Stimulated activated CD8-positive, alpha-beta memory T cell treated with anti-CD3 and anti-CD28 coated beads, Interleukin-7, amount 100 ng/mL, for 4 hours (primary cell): ENCODE measurements around the gene DCAF12.

Experiments
- DNase-seq, 2 donors: peaks; one replicate each; pipeline ENCODE4 v3.0.0-alpha.2; 2020; ENCODE audit warnings: low read depth in 2 of 2

DCAF12 gene

DNA sequence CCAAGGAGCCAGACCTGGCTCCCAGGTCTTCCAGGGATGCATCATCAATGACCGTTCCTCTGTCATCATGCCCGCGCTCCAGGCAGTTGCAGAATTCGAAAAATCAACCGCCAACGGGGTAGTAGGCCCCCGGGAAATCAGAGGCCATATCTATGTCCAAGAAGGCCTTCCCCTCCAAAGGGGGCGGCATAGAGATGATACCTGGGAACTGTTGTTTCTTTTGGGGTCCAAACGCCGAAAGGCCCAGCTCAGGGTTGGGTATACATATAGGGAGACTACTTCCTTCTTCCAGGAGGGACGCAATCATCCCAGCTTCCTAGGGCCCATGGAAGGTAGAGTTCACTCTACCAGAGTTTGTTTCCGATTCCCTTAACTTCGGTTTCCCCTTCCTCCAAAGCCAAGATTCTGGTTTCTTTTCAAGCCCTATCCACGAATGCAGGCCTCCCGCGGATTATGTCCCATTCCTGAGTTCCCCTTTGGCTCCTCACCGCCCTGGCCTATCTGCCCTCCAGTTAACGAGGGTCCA is 754 bp downstream of the DCAF12 start:
- no peak for DNase-seq

DNA sequence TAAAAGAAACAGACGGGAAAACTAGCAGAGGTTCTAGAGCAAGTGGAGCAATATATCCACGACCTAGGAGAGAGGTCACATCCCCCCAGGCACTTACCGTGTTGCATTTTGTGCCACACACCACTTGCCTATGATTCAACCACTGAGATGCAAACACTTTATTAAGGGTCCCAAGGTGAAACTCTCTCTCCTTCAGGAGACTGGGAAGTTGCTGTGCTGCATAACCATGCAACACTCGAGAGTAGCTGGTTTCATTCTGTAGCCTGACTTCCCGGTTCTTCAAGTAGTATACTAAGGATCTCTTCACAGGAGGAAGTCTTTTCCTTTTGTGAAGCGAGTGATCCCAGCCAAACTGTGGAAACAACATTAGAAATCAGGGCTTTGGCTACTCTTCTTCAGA is 1.6 kb downstream of the DCAF12 start:
- no peak for DNase-seq

DNA sequence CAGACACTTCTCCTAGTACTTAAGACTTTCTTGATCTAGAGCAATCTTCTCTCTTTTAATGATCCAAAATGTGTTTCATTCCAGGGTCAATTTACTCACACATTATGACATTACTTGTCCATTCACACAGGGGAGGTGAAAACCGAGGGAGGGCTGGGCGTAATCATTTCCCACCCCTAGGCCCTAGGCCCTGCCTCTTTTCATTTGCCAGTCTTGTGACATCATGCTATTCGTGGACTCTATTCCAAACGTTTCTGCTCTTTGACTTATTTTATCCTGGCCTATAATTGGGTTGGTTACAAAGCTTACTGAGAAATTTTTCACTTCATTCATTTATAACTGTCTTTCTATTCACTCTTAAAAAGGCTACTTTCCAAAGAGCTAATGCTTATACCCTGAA is 2.4 kb downstream of the DCAF12 start:
- no peak for DNase-seq

DNA sequence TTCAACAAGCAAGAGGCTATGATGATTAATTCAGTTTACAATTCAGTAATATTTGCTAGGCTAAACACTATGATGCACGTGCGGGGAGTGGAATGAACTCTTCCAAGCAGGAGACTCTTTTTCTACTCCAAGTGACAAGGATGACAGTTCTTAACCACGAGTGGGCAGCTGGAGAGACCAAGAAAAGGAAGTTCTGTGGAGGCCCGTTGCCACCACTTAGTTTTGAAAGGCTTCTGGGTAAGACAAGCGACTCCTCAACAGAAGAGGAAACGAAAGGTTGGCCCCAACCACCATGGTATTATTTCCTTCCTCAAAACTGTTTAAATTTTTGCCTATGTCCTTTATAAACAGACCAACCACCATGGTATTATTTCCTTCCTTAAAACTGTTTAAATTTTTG is 2.8 kb downstream of the DCAF12 start:
- no peak for DNase-seq

DNA sequence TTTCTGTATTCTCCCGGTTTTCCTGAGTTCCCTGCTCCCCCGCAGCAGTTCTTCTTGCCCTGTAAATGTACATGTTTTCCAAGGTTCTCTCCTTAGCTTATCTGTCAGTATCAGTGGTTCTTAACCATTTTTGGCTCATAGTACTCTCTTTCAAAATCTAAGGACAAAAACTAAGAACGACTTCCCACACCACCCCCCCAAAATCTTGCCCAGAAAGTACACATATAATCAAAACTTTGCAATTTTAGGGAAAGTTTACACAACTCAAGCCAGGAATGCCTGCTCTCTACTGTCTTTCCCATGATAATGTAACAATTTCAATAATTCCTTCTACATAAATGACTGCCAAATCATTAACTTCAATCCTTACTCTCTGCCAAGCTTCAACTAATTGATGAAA is 4.5 kb downstream of the DCAF12 start:
- no peak for DNase-seq

DNA sequence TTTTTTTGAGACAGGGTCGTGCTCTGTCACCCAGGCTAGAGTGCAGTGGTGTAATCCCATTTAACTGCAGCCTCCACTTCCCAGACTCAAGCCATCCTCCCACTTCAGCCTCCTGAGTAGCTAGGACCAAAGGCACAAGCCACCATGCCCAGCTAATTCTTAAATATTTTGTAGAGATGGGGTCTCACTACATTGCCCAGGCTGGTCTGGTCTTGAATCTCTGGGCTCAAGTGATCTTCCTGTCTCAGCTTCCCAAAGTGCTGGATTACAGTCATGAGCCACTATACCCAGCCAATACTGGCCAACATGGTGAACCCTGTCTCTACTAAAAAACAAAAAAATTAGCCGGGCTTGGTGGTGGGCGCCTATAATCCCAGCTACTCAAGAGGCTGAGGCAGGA is 6.8 kb downstream of the DCAF12 start:
- no peak for DNase-seq

DNA sequence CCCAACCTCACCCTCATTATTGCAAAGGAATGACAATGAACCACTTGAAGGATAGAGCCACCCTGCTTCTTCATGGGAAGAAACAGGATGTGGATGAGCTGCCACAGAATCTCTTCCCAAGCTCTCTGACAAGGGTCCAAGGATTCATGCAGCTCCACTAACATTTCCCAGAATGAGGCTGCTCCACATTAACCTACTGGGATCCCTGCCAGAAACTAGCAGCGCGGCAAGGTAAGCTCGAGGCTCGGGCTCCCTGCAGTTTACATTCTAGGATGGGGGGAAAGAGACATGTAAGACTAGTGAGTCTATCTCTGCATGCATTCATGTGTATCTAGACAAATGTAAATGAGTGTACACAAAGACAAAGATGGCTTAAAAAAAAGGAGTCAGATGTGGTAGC is 12.1 kb downstream of the DCAF12 start:
- no peak for DNase-seq

DNA sequence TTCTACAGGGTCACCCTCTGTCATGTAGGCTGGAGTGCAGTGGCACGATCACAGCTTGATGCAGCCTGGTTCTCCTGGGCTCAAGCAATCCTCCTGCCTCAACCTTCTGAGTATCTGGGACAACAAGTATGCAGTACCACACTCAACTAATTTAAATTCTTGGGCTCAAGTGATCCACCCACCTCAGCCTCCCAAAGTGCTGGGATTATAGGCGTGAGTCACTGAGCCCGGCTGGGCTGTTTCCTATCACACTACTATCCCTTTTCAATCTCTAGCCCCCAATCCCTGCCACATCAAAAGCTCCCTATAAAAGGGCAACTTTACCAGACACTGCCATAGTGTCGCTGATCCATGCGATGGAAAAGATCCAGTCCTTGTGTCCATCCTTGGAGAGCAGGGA is 20.4 kb downstream of the DCAF12 start:
- no peak for DNase-seq

DNA sequence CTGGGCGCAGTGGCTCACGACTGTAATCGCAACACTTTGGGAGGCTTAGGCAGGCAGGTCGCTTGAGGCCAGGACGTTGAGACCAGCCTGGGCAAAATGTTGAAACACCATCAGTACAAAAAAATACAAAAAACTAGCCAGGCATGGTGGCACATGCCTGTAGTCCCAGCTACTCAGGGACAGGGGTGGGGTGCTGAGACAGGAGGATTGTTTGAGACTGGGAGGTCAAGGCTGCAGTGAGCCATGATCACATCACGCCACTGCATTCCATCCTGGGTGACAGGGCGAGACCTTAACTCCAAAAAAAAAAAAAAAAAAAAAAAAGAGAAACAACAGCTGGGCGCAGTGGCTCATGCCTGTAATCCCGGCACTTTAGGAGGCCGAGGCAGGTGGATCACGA is 23.7 kb downstream of the DCAF12 start:
- DNase-seq: no peak

DNA sequence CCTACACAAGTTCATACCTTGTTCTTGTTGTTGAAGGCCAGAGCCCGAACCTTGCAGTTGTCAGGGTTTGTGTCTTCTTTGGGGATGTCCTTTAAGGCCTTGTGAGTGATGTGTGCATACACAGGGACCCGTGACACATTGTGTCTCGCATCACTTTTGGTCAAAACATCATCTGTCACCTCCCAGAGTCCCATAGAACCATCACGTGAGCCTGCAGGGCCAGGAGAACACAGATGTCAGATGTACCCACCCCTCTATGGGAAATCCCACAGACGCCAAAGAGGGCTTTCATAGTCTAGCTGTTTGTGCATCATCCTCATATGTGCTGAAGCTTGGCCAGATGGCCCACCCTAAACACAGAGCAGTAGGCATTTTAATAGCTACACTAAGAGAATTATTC is 28.2 kb downstream of the DCAF12 start:
- DNase-seq: no peak

DNA sequence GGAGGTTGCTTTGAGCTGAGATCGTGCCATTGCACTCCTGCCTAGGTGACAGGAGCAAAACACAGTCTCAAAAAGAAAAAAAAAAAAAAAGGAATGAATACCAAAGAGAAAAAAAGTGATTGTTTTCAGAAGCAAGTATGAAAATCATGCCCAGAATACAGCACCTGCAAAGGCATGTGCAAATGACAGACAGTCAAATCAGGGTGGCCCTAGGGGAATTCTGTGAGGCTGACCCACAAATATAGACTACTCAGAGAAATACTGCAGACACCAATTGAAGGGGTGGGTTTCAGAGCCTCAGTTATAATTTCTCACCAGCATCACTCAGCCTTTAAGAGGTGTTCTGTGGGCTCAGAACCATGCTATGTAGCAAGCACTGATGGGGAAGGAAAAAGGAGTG is 28.6 kb downstream of the DCAF12 start:
- no peak for DNase-seq

DNA sequence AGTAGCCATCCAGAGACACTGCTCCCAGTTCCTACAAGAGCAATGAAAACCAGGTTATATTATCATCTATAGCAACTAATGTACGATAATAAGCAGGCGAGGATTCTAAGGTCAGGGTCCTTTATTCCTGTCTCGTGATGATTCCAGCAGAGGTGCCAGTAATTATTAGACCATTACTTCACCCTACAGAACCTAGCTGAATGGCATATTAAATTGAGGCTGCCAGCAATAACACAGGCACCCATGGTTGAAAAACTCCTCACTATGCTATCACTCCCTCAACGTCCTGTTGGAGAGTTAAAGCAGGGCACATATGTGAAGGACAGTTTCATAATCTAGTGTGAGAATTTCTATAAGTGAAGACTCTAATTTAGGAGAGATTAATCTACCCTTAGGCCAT is 29.7 kb downstream of the DCAF12 start:
- no peak for DNase-seq

DNA sequence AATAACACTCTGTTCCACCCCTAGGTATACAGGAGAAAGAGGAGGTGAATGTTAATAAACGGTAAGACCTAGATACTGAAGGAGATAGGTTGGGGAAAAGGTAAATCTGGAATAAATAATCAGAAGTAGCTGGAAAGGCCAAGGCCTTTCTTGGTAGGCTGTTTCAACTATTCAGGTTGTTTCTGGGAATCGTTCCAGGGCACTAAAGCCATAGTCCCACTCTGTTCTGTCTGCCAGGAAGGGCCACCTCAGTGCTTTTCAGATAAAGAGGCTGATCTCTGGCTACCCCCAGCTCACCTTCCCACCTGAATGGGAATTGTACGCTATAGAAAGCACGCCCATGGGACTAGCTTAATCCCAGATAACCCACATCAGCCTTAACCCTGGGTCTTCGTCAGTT is 32.9 kb downstream of the DCAF12 start:
- no peak for DNase-seq

DNA sequence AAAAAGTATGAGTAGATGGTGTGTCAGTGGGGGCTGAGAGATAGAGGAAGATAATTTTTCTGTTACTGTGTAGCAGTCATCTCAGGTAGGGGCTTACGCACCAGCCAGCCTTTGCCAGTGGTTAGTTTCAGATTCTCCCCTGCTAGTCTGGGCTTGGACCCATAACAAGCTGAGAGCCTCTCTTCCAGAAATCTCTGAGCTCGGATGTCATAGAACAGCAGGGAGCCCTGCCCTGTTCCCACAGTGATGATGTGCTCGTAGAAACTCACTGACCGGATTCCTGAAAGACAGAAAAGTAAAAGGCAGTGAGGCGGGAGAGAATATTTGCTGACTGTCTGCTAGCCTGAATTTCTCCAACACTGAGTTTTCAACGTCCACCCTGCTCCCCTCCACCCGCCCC is 37.2 kb downstream of the DCAF12 start:
- no peak for DNase-seq

DNA sequence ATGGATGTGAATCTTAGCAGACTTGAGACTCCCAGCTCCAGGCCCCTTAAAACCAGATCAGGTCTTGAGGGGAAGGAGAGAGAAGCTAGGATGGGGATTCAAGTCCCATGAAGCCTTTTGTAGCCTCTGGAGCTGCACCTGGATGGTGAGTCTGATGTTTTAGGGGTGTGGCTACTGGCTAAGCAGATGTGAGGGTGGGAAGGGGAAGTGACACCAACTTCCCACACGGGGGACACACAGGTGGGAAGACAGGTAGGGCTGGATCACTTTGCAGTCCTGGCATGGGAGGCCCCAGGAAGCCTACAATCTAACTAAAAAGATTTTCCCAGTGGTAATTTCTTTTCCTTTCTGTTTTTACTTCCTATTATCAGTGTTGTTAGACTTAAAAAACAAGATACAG is 39.1 kb downstream of the DCAF12 start:
- DNase-seq: no peak

DNA sequence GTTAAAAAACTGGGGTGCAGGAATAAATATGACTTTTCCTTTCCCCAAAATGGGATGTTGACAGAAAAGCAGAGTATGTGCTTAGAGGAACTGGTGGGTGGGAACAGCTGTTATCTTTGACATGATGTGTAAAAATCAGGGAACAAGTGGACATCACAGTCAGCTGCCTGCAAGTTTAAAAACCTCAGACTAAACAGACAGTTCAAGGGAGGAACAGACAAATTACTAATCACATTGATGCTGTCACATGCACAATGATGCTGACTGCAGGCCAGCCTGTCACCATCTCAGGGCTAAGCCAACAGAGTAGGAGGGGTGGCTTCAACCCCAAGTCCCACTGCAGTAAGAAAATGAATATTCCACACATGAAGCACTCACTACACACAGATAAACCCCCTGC is 39.6 kb downstream of the DCAF12 start:
- DNase-seq: no peak

DNA sequence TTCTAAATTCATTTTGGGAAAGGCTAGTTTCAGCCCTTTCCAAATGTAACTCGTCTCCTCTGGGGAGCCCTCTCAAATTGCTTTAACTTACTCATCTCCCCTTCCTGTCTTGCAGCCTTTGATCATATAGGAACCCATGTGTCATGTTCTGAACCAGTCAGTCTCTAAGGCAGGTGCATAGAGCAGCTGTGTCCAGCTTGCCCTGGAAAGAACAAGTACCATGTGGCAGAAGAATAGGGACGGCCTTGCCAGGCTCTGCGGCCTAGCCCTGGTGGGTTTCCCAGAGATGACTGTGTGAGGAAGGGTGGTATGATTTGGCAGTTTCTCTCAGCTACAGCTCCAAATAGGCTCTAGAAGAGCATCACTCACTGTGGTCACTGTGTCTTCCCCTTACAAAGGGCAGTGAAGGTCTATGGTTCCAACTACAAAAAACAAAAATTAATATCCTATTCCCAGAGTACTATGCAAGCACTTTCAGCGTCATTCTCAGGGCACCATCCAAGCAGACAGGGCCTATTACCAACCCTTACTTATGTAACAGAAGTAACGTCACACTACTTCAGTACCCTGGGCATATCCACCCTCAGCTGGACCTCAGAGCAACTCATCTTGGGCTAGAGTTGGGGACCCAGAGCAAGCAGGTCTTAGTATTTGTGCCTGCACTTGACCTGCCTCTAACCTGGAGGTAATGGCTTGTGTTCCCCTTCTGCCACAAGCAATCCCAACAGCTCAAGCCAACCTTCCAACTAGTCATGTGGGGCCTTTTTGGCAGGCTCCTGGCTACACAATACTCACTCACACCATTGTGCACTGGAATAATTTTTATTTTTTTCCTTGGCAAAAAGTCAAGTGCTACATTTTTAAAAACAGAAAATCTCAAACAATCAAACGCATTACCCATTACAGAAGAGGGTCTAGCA is 40.7 kb downstream of the DCAF12 start:
- no peak for DNase-seq

DNA sequence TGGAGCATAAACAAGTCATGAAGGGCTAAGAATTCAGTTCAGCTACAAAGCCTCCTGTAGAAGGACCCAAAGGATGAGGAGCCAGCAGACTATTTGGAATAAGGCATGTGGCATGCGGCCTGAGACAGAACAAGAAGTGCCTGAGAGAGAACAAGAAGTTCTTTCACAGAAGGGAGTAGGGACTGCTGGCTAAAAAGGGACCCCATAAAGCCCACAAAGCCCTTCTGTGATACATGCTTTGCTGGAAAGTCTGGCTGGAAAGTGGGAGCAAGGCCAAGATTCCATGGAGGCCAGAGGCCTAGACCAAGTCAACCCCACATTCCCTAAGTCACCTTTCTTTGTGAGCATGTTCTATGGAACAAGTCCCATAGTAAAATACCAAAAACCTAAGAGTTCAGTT is 41.9 kb downstream of the DCAF12 start:
- no peak for DNase-seq

DNA sequence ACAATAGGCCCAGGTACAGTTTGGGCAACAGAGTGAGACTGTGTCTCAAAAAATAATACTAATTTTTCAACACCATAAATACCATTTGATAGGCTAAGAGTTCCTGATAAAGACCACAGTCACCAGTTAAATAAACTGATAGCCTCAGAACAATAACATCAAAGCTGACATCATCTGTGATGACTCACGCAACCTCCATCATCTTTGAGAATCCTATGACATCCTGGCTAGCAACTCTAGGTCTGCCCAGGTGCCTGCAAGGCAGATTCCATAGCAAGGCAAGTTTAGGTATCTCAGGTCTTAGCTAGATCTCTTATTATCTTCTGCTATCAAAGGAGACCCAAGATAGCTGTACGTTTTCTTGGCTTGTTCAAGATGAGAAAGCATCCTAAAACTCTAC is 47.3 kb downstream of the DCAF12 start:
- DNase-seq: no peak

DNA sequence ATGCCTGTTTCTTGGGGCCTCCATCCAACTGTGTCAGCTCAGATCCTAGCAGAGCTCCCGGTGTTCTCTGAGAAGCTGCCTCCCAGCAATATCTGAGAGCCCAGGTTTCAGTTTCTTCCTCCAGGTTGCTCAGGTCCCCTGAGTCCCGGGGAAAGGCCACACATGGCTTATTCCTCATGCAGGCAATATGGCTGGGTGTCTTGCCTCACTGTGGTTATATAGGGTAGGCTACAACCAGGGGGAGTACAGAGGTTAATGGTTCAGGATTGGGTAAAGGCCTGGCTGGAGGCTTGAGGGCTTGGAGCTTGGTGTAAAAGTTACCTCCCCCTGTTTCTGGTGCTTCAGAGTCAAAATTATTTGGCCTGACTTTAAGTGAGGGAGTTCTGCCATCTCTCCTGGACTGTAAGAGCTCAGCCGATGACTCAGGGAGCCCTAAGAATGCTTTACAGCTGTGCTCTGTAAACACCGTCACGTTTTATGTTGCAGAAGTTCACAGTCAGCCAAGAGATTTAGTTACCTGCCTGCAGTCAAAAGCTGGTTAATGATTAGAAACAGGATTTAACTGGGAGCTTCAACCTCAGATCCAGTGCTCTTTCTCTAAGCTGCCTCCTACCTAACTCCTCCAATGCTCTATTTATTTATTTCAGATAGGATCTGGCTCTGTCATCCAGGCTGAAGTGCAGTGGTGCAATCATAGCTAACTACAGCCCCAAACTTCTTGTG is 53.5 kb downstream of the DCAF12 start:
- no peak for DNase-seq

DNA sequence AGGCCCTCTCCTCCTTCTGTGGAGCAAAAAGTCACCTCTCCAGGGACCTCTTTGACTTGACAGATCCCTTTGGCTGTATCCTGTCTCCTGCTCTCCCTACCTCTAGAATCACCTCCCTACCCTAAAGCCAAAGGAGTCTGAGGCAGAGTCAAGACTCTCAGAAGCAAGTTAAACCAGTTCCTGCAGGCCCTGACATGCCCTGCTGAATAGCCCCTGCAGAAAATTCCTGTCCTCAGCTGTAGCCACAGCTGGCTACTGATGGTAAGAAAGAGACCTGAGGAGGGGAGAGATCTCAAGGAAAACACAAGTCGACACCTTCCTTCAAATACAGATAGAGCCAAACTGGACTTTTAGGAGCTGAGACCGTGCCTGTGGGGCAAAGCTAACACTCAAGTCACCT is 54.1 kb downstream of the DCAF12 start:
- no peak for DNase-seq

DNA sequence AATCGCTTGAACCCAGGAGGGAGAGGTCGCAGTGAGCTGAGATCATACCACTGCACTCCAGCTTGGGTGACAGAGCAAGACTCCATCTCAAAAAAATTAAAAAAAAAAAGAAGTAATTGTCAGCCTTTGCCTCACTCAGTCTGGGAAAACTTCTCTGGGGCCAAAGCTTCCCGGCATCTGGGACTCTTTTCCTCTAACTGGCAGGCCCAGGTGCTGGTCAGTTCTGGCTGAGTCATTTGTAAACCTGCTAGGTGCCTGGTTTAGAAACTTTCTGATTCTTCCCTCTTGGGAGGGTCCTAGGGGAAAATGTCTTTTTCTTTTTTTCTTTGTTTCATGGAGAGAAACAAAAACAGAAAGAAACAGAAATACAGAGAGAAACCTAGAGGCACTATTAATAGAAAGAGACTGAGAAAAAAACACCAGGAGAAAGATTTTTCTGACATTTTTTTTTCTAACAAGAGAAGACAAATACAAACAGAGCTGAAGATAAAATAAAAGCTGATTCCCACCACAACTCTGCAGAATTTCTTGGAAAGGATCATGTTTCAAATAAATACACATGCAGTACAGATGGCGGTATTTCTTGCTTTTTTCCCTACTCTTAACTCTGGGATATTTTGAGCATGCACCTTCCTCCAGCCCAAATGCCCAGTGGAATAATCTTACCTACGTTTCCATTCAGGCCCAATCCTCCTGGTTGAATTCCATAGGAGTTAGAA is 55.7 kb downstream of the DCAF12 start:
- DNase-seq: no peak
